NCI-H226 (cell line): Measurements from ENCODE around the gene OR10H5.
"Not testable (repeated sequence)": the region's sequence is repeated elsewhere in the genome, so short reads cannot be mapped to it uniquely, and the experiment has no call there.

Experiments used
- DNase-seq: peaks from one replicate; pipeline ENCODE4 v3.0.0-alpha.2; 2015

The OR10H5 gene

GRCh38 chr19:15812060-15812722 is 24.7 kb downstream of the OR10H5 start:
- DNase-seq, result no peak

- DNase-seq, result no peak
These were observed 26.5 kb downstream of the OR10H5 start for GRCh38 chr19:15813916-15814315.

- no peak for DNase-seq
These were observed 27.8 kb downstream of the OR10H5 start, which contains the start of gene OR10H1 for GRCh38 chr19:15815306-15815705. Gene OR10H1, minus strand, starts transcription at chr19:15815664. Its CDS starts 7,627 bp downstream, at chr19:15808037.

- no peak for DNase-seq
These were observed 33.2 kb downstream of the OR10H5 start for GRCh38 chr19:15820646-15821045.

- no peak for DNase-seq
These were observed 38.3 kb downstream of the OR10H5 start for GRCh38 chr19:15825753-15826152.

GRCh38 chr19:15828121-15828610 is 40.7 kb downstream of the OR10H5 start:
- no peak for DNase-seq

- not testable (repeated sequence) for DNase-seq
These were observed 41.3 kb downstream of the OR10H5 start for GRCh38 chr19:15828611-15829305.

- no peak for DNase-seq
These were observed 41.8 kb downstream of the OR10H5 start for GRCh38 chr19:15829306-15829698.

- DNase-seq, result no peak
These were observed 42.3 kb downstream of the OR10H5 start for GRCh38 chr19:15829786-15830185.

- no peak for DNase-seq
These were observed 44.2 kb downstream of the OR10H5 start for GRCh38 chr19:15831626-15832025.

- DNase-seq, result not testable (repeated sequence)
These were observed 46.8 kb downstream of the OR10H5 start for GRCh38 chr19:15834232-15834631.

GRCh38 chr19:15835565-15836329 is 48.3 kb downstream of the OR10H5 start:
- DNase-seq, result not testable (repeated sequence)

- peak; percentile 79 for DNase-seq
These were observed 49.1 kb downstream of the OR10H5 start for GRCh38 chr19:15836330-15837220.

- no peak for DNase-seq
These were observed 49.8 kb downstream of the OR10H5 start for GRCh38 chr19:15837221-15837731.

- no peak for DNase-seq
These were observed 50.9 kb downstream of the OR10H5 start for GRCh38 chr19:15838351-15838750.

GRCh38 chr19:15839888-15840287 is 52.4 kb downstream of the OR10H5 start:
- DNase-seq, result not testable (repeated sequence)

- DNase-seq, result no peak
These were observed 53.4 kb downstream of the OR10H5 start for GRCh38 chr19:15840833-15841232.

- DNase-seq, result no peak
These were observed 54.6 kb downstream of the OR10H5 start for GRCh38 chr19:15841875-15842569.

- DNase-seq, result no peak
These were observed 55.9 kb downstream of the OR10H5 start for GRCh38 chr19:15843203-15843893.

- not testable (repeated sequence) for DNase-seq
These were observed 56.4 kb downstream of the OR10H5 start for GRCh38 chr19:15843894-15844222.

GRCh38 chr19:15846923-15847322 is 59.5 kb downstream of the OR10H5 start:
- no peak for DNase-seq
